NCI-H226 (cell line): Measurements from ENCODE around the gene NPW.

Experiments
- DNase-seq: peaks from one replicate; pipeline ENCODE4 v3.0.0-alpha.2; 2015

NPW gene

DNA sequence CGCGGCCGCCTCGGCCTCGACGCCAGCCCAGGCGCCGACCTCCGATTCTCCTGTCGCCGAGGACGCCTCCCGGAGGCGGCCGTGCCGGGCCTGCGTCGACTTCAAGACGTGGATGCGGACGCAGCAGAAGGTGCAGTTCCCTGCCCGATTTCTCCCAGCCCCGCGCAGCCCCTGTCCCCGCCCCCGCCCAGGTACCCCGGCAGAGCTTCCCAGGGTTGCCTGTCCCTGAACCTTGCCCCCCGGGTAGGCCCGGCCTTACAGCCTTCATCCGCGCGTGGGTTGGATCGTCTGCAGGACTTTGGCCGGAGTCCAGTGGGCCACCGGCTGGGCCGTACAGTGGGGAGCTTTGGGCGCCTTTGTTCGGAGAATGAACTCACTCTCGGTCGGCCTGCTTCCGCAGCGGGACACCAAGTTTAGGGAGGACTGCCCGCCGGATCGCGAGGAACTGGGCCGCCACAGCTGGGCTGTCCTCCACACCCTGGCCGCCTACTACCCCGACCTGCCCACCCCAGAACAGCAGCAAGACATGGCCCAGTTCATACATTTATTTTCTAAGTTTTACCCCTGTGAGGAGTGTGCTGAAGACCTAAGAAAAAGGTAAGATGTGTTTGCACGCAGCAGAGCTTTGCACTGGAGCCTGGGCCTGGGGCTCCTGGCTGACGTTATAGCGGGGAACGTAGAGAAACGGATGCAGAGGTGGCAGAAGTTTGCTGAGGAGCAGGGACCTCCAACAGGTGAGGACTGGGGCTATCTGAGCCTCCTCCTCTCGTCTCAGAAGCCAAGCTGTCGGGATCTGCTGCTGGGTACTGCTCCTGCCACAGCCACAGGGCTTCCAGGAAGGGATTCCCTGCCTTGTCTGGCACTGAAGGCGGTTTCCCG is 35.0 kb upstream of the NPW start:
- DNase-seq = no peak

GRCh38 chr16:1985466-1986150 is 34.0 kb upstream of the NPW start:
- no peak for DNase-seq

GRCh38 chr16:1987198-1987597 is 32.4 kb upstream of the NPW start:
- no peak for DNase-seq

GRCh38 chr16:1989209-1990100 is 30.1 kb upstream of the NPW start, which contains the start of gene SYNGR3:
TSS of gene SYNGR3 (plus strand) at chr16:1989970. CDS start at chr16:1990103, 133 bp downstream.
- no peak for DNase-seq

GRCh38 chr16:1990101-1990350 is 29.6 kb upstream of the NPW start:
- no peak for DNase-seq

DNA sequence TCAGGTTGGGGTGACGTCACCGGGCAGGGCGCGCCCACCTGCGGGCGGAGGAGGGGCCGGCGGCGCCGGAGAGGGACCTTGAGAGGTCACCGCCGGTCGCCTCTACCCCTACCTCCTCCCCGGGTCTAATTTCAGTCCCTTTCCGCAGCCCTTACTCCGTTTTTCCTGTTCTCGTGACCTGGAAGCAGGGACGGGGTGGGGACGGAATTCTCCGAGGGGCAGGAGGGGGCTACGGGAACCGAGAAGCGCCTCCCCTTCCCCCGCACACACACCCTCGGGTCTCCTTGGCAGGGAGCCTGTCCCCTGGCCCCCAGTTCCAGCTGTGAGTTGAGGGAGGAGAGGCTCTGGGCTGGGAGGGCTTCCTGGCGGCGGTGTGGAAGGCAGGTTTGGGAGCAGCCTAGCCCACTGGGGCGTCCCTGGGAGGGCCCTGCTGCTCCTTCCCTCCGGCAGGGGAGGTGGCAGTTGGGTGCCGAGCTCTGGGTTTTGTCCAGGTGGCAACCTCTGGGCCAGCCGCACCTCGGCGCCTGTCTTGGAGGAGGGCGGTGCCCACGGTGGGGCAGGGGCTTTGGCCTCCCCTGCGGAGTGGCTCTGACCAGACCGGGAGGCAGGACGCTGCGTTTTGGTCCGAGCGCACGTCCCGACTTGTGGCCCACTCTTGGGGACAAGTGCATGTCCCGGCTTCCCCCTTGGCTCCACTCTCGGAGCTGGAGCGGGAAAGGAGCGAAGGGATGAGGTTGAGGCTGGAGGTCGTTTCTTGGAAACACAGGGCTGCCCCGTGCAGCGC is 29.0 kb upstream of the NPW start:
- DNase-seq = no peak

GRCh38 chr16:1991135-1991551 is 28.4 kb upstream of the NPW start:
- no peak for DNase-seq

DNA sequence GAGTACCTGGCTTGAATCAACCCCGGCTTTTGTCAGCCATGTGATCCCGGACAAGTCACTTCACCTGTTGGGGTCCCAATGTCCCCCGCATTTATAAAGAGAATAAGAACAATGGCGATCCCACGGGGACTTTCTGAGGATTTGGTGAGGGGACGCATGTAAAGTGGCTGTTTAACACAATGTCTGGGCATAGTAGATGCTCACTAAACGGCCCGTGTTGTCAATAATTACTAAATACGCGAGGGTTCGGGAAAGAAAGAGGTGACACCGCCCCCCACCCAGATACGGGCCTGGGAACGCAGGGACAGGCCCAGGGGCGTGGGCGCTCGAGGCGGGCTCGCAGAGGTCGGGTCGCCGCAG is 28.0 kb upstream of the NPW start:
- no peak for DNase-seq

DNA sequence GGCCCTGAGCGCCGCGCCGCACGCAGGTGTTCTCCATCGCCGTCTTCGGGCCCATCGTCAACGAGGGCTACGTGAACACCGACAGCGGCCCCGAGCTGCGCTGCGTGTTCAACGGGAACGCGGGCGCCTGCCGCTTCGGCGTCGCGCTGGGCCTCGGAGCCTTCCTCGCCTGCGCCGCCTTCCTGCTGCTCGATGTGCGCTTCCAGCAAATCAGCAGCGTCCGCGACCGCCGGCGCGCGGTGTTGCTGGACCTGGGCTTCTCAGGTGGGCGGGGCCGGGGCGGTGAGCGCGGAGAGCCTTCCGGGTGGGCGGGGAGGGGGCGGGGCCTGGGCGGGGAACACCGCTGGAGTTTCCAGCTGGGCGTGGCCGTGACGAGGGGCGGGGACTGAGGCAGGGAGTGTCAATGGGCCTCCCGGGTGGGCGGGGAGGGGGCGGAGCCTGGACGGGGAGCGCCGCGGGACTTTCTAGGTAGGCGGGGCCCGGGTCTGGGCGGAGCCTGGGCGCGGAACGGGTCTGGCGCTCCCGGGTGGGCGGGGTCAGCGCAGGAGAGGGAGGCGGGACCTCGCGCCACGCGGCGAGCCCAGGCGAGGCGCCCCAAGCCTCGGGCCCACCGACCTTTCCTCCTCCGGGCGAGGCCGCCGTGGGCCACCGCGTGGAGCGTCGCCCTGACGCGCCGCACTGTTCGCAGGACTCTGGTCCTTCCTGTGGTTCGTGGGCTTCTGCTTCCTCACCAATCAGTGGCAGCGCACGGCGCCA is 27.5 kb upstream of the NPW start:
- DNase-seq = peak; percentile 70

- no peak for DNase-seq
Measured at GRCh38 chr16:1992704-1993317, 26.8 kb upstream of the NPW start.

- DNase-seq = peak; percentile 34
Measured at GRCh38 chr16:1993731-1994131, 25.9 kb upstream of the NPW start.

- DNase-seq = no peak
Measured at GRCh38 chr16:1997494-1998359, 21.9 kb upstream of the NPW start.

DNA sequence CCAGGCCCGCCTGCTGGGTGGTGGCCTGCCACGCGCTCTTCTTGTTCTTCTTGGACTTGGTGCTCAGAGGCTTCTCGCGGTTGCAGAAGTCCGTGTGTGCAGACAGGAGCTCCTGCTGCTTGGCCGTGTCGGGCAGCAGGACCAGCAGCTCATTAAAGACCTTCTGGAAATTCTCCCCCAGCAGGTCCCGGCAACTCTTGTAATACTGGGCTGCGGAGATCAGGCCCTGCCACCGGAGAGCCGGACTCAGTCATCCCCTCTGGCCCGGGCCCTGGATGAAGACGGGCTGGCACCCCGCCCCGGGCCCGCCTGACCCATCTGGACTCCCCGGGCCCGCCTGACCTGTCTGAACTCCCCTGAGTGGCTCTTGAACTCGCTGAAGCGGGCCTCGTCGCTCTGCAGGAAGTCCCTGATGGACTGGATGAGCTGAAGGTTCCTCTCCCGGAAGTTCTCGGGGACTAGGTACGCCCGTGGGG is 21.2 kb upstream of the NPW start:
- no peak for DNase-seq

DNA sequence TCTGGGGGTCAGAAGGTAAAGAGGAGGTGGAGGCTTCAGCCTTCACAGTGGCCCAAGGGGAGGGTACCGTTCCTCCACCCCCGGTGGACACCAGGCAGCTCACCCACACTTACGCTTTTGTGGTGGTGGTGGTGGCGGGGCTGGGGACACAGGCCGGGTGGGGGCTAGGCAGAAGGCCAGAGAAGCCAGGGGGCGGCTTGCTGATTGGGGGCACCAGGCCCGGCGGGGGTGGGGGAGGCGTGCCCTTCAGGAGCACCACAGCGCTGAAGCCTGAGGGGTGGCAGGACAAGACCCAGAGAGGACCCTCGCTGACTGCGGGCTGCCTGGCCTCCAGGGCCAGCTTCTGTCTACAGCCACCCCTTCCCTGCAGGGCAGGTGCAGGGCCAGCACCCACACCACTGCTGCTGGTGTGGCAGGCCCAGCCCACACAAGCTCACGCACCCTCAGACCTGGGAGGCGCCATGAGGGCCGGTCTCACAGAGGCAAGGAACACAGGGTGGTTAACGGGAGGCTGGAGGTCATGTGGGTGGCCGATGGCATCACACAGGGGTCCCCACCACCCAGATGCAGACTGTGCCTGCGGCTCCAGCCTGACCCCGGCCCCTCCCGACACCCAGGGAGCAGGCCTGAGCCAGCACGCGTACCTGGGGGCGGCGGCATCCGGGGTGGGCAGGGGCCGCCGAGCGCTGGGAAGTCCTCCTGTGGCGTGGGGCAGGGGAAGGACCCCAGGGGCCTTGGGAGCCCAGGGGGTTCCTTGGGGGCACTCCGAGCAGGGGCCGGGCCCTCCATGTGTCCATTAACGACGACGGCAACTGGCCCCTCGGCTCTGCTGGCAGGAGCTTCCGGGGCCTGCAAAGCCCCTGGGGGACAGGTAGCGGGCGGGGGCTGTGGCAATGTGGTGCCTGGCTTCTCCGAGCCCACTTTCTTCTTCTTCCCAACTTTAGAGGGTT is 20.5 kb upstream of the NPW start:
- no peak for DNase-seq

DNA sequence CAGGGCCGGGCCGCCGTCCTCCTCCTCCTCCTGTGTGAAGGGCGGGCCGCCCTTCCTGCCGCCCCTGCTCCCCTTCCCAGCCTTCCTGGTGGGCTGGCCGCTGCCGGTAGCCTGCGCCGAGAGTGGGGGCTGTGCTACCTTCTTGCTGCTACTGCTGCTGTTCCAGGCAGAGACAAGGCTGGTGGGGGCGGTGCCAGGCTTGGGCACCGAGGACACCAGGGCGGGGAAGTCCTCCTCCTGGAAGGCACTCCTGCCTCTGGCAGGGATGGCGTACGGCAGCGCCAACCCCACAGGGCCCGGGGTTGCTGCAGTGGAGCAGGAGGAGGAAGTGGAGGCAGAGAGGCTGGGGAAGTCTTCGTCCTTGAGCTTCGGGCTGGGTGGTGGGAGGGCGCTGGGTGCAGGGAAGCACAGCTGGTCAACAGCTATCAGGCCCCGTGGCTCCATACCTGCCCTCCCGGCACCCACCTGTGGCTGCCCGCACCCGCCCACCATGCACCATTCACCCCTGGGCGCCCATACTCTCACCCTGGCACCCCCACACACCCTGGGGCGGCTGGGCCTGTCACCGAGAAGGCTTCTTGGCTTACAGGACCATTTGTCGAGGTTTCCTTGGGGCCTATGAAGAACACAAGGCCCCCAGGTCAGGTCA is 19.6 kb upstream of the NPW start:
- no peak for DNase-seq

DNA sequence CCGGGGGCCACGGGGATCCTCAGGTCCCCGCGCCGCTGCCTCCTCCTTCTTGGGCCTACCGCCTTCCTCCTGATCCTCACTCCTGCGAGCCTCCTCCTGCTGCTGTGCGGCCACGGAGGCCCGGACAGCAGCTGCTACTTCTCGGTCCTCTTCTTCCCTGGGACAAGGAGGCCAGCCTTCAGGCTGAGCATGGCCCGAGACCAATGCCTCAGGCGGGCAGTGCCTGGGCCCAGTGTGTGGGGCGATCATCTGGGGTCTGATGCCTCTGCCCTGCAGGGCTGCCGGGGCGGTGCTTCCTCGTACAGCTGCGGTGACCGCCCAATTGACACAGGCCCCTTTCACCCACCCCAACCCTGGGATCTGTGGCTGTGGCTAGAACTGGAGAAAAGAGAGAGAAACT is 18.6 kb upstream of the NPW start:
- DNase-seq = no peak

- DNase-seq = no peak
Measured at GRCh38 chr16:2001456-2002355, 17.9 kb upstream of the NPW start.
